Body of pancreas (tissue), 4 donors: ENCODE results near the gene IL22RA2. TPM values are rescaled to one million over a fixed set of nuclear protein-coding genes. Genes with fewer than 3 reads are reported as not detected.

Experiments used
- ATAC-seq: fragments of 150-250 bp; one replicate; pipeline ENCODE4 v1.9.1; 2016
- DNase-seq, 4 donors: peaks; one replicate each; pipeline ENCODE4 v3.0.0-alpha.2; 2019
- H3K27ac ChIP-seq, 4 donors: fragments of 200-600 bp; sonication (generic); 1 replicate in 3 of 4; 2 replicates in 1 of 4; pipeline versions ENCODE4 v1.5.1 to v1.6.1; 2016 to 2019; ENCODE audit warnings: mild to moderate bottlenecking in 1 of 4, mixed read lengths in 1 of 4, moderate library complexity in 1 of 4
- H3K27me3 ChIP-seq, 2 donors: fragments of 200-600 bp; sonication (generic); one replicate each; pipeline ENCODE4 v1.6.0; 2016; ENCODE audit warnings: mild to moderate bottlenecking in 1 of 2
- H3K36me3 ChIP-seq, 2 donors: fragments of 200-600 bp; sonication (generic); replicated peaks in 1 of 2; 2 replicates each; pipeline ENCODE4 v1.5.1; 2016; ENCODE audit warnings: low read depth in 2 of 2; ENCODE audit not compliant: insufficient read depth in 1 of 2
- H3K4me1 ChIP-seq: fragments of 200-600 bp; sonication (generic); one replicate; pipeline ENCODE4 v1.6.0; 2016
- H3K4me3 ChIP-seq, 2 donors: fragments of 200-600 bp; sonication (generic); 1 replicate in 1 of 2; 2 replicates in 1 of 2; pipeline ENCODE4 v1.5.1; 2016 to 2019
- H3K9me3 ChIP-seq, 3 donors: fragments of 200-600 bp; sonication (generic); 1 replicate in 2 of 3; 2 replicates in 1 of 3; pipeline ENCODE4 v1.5.1; 2016
- CTCF ChIP-seq, 7 experiments: fragments of 450-650 bp in 4 of 7; fragments of 200-600 bp in 3 of 7; sonication (generic) in 3 of 7; IDR thresholded peaks; one replicate each; pipeline ENCODE4 v1.5.1; 2016 to 2019; ENCODE audit warnings: antibody characterized with exemption in 7 of 7
- POLR2A ChIP-seq, 3 donors: fragments of 450-650 bp; IDR thresholded peaks; one replicate each; pipeline ENCODE4 v1.6.1; 2016; ENCODE audit warnings: antibody characterized with exemption in 3 of 3, mild to moderate bottlenecking in 2 of 3
- WGBS, 2 donors: methylation state at CpG; one replicate each; pipeline ENCODE4 v1.1.5; 2017; 5-methylcytosine and 5-hydroxymethylcytosine counted together
- intact Hi-C: fragments of 100-400 bp; cut with DNase I; formaldehyde crosslinking; loops from one replicate; pipeline ENCODE4 v1.15.1; 2023
- total RNA-seq, 2 donors: library from RNA; depleted of rRNA; stranded (reverse); fragments of >200 nt; gene quantifications; one replicate each; pipeline ENCODE4 v1.1.0, GENCODE V29; 2016

IL22RA2 gene
- total RNA-seq, 2 donors from 2014 or later, result not detected

- DNase-seq, result no peak
- Histone ChIP-seq H3K36me3 (no peaks in the 10 kb centered on the region), H3K27ac (no peak overlapping the region), H3K27me3 (no peaks in the 10 kb centered on the region), H3K4me3 (no peak overlapping the region), H3K4me1 (no peaks in the 10 kb centered on the region), H3K9me3 (peaks cover 0 to 31% (median 0%) of the 10 kb centered on the region in 3 donors)
- ATAC-seq, result no peak
- WGBS, 2 donors, result 71 to 77% methylated on average over 3 of the region's 3 CpGs
- intact Hi-C loops, result no loop called here
- TF ChIP-seq POLR2A (IDR thresholded peaks at IDR 0.05), result no peak
- no peak for TF ChIP-seq CTCF (IDR thresholded peaks at IDR 0.05)
Observed at GRCh38 chr6:137185290-137185689, 11.8 kb upstream of the IL22RA2 start.

- H3K4me1 ChIP-seq, result no peaks in the 10 kb centered on the region
- H3K27me3 ChIP-seq, result no peaks in the 10 kb centered on the region
- ATAC-seq, result no peak
- no peak overlapping the region for H3K27ac ChIP-seq
- peaks cover 0 to 31% (median 0%) of the 10 kb centered on the region in 3 donors for H3K9me3 ChIP-seq
- no peaks in the 10 kb centered on the region for H3K36me3 ChIP-seq
- TF ChIP-seq POLR2A (IDR thresholded peaks at IDR 0.05) (no peak), CTCF (IDR thresholded peaks at IDR 0.05) (no peak)
- DNase-seq, result no peak
- H3K4me3 ChIP-seq, result no peak overlapping the region
- intact Hi-C loops, result no loop called here
Observed at GRCh38 chr6:137182654-137183073, 9.2 kb upstream of the IL22RA2 start.

- TF ChIP-seq POLR2A (IDR thresholded peaks at IDR 0.05), result no peak
- no peak for TF ChIP-seq CTCF (IDR thresholded peaks at IDR 0.05)
- WGBS, 2 donors, result 59 to 65% methylated on average over 3 of the region's 3 CpGs
- H3K4me3 ChIP-seq, result no peak overlapping the region
- DNase-seq (no peak), ATAC-seq (no peak)
- peaks cover 0 to 31% (median 0%) of the 10 kb centered on the region in 3 donors for H3K9me3 ChIP-seq
- intact Hi-C loops, result no loop called here
- H3K36me3 ChIP-seq, result no peaks in the 10 kb centered on the region
- H3K27ac ChIP-seq, result no peak overlapping the region
- no peaks in the 10 kb centered on the region for H3K4me1 ChIP-seq
- no peaks in the 10 kb centered on the region for H3K27me3 ChIP-seq
Observed at GRCh38 chr6:137181891-137182653, 8.6 kb upstream of the IL22RA2 start.

- 88 to 94% methylated on average over 1 of the region's 1 CpG for WGBS, 2 donors
- Histone ChIP-seq H3K4me3 (no peak overlapping the region), H3K27ac (no peak overlapping the region), H3K27me3 (no peaks in the 10 kb centered on the region), H3K36me3 (no peaks in the 10 kb centered on the region), H3K4me1 (no peaks in the 10 kb centered on the region), H3K9me3 (peaks cover 0 to 10% (median 0%) of the 10 kb centered on the region in 3 donors)
- DNase-seq, result no peak
- TF ChIP-seq POLR2A (IDR thresholded peaks at IDR 0.05) (no peak), CTCF (IDR thresholded peaks at IDR 0.05) (no peak)
- intact Hi-C loops, result no loop called here
- no peak for ATAC-seq
Observed at GRCh38 chr6:137177611-137178010, 4.2 kb upstream of the IL22RA2 start.

GRCh38 chr6:137176729-137177128 is 3.3 kb upstream of the IL22RA2 start:
- DNase-seq (no peak), ATAC-seq (no peak)
- no peaks in the 10 kb centered on the region for H3K36me3 ChIP-seq
- WGBS, 2 donors, result 89 to 90% methylated on average over 5 of the region's 5 CpGs
- no peak for TF ChIP-seq POLR2A (IDR thresholded peaks at IDR 0.05)
- TF ChIP-seq CTCF (IDR thresholded peaks at IDR 0.05), result no peak
- intact Hi-C loops, result no loop called here
- H3K27me3 ChIP-seq, result no peaks in the 10 kb centered on the region
- peaks cover 0 to 2% (median 0%) of the 10 kb centered on the region in 3 donors for H3K9me3 ChIP-seq
- no peak overlapping the region for H3K27ac ChIP-seq
- H3K4me1 ChIP-seq, result no peaks in the 10 kb centered on the region
- H3K4me3 ChIP-seq, result no peak overlapping the region
